Panc1 (cell line): Measurements from ENCODE around the gene STXBP3.

Experiments
- CTCF ChIP-seq: fragments of 450-650 bp; IDR thresholded peaks from 2 replicates; pipeline ENCODE4 v1.5.1; 2017; ENCODE audit warnings: mild to moderate bottlenecking
- POLR2AphosphoS5 ChIP-seq: IDR thresholded peaks from 2 replicates; pipeline ENCODE4 v1.6.1; 2012; ENCODE audit warnings: mild to moderate bottlenecking, low read depth, low read length, moderate library complexity
- REST ChIP-seq, 2 experiments: IDR thresholded peaks; 2 replicates each; pipeline ENCODE4 v1.6.1; 2011 to 2012; ENCODE audit warnings: low read depth in 2 of 2, control low read depth in 1 of 2, low read length in 1 of 2, mild to moderate bottlenecking in 1 of 2, moderate library complexity in 1 of 2; ENCODE audit not compliant: insufficient read depth in 1 of 2
- SIN3A ChIP-seq: IDR thresholded peaks from 2 replicates; pipeline ENCODE4 v1.6.1; 2012; ENCODE audit warnings: low read depth, mild to moderate bottlenecking, low read length, moderate library complexity, borderline replicate concordance; ENCODE audit not compliant: insufficient read depth
- TCF7L2 ChIP-seq: IDR thresholded peaks from 2 replicates; pipeline ENCODE4 v1.6.1; 2011; ENCODE audit warnings: mild to moderate bottlenecking, low read depth, low read length, inconsistent platforms

- TF ChIP-seq CTCF (no peak), POLR2AphosphoS5 (no peak), REST (IDR thresholded peaks at IDR 0.05; ENCODE audit: insufficient read depth in 1 of 2, low read depth in 2 of 2, low read length in 1 of 2) (no peak), TCF7L2 (no peak), SIN3A (no peak)
These were observed 24.2 kb upstream of the STXBP3 start for GRCh38 chr1:108722292-108722691.
